ENCODE results near the gene GFM1. TPM values are rescaled to one million over a fixed set of nuclear protein-coding genes. Genes with fewer than 3 reads are reported as not detected.

Gene GFM1
- polyA plus RNA-seq, 12 donors, result 29.0 to 47.7 (median 40.9) TPM; not detected in 1

- no peak for DNase-seq
Observed at GRCh38 chr3:158723991-158724390, 79.7 kb downstream of the GFM1 start.

DNA sequence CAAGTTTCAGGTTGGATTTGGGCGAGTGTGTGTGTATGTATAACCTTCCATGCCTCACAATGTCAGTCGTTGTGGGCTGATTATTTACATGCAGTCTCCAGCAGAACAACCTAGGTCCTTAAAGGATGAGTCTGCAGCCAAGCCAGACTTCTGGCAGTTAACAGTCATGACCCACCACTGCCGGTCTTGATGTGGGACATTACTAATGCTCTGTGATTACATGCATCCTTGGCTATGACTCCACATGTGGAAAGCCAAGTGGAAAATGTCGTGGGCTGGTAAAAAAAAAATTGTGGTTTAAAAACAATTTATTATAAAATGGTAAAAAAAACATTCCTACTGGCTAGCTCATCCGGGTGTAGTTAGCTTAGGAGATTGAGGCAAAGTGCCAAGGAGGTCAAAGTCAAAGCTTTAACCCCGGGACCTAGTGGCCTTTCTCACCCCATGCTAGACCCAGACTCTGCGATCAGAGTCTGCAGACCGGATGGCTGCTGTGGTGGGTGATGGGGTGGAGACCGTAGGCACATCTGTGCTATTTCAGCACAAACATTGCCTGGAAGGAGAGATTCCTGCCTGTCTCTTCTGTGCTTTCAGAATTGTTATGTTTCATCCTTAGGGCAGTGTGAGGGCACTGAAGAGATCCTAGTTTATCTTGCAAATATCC is 81.2 kb downstream of the GFM1 start:
- DNase-seq, result peak; percentile 66

DNA sequence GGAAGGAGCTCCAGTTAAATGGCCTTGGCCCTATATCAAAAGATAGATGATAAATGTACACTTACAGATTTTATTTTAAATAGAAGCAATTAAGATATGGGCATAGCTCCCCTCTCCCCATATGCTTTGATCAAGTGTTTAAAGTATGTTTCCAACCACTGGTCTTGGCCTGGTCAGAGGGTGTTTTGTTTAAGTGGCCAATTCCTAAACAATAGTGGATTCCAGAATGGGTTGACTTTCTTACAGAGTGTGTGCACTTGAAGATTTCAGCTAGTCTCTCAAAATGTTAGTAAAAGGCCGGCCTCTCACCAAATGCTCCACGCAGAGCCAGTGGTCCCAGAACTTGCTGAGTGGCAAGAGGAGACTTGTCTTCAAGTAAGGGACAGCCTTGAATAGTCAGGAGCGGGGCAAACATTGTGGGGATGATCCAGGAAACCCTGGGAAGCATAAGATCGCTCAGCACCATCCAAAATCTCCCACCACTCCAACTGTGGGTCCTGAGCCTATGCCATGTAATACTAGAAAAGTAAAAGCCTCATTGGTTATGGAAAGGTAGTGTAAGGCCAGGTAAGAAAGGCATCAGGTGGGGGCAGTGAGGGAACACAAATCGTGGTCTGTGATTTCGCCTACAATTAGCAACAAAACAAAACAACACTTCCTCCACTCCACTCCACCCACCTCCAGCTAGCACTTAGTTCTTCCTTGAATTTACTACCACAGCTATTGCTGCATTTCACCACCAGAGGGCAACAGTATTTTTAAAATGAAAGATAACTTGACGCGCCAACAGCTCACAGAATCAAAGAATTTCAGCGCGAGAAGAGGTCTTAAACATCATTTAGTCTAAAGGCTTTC is 83.1 kb downstream of the GFM1 start:
- peak; percentile 81 for DNase-seq

GRCh38 chr3:158728061-158728377 is 83.7 kb downstream of the GFM1 start:
- no peak for DNase-seq

DNA sequence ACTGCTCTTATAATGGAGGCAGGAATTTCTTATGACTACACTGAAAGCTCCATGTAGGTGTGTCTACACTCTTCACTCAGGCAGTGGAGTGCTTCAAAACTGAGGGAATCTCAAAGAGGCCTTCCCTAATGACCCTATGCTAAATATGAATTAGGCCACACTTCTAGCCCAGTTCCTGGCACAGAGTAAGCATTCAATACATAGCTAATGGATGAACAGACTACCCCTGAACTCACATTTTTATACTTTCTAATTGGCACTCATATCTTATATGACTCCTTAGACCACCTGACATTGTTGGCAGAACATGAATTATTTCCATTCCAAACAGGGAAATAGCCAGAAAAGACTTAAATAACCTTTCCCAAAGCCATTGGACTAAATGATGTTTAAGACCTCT is 84.5 kb downstream of the GFM1 start:
- no peak for DNase-seq

- DNase-seq, result no peak
Observed at GRCh38 chr3:158731486-158731885, 87.2 kb downstream of the GFM1 start.

- peak; percentile 49 for DNase-seq
Observed at GRCh38 chr3:158731938-158732855, 87.9 kb downstream of the GFM1 start, which contains the start of gene RARRES1. RARRES1 (minus strand) TSS chr3:158732457; CDS start chr3:158732415, 42 bp downstream.

DNA sequence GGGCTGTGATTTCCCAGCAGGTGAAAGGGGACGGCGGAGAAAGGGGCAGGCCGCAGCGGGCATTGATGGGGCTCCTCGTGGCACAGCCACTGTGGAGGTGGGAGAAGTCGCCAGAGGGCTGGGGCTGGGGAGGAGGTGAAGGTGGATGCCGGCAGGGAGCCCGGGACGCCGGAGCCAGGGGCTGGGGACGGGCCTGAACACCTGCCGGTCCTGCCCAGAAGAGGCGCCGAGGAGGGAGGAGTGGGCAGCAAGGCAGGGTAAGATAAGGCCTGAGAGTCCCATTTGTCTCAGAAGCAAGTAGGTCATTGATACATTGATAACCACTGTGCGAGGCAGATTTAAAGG is 88.5 kb downstream of the GFM1 start:
- no peak for DNase-seq

DNA sequence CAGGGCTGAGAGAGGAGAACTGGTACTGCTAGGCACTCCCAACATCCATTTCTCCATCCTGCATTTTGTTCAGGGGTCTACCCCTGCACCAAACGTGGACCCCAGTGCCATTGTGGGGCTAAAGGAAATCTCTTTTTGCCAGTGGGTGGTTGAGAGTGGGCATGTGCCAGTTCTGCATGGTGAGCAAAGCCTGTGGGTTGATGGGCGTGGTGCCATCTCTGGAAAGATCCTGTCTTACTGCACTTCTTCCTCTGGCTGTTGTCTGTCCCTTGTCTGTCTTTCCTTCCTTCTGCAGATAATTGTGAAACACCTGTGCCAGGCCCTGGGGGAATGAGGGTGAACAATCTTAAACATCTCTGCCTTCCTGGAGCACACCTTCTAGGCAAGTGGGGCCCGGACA is 89.3 kb downstream of the GFM1 start:
- DNase-seq, result no peak

GRCh38 chr3:158735296-158736033 is 91.1 kb downstream of the GFM1 start:
- DNase-seq, result no peak

DNA sequence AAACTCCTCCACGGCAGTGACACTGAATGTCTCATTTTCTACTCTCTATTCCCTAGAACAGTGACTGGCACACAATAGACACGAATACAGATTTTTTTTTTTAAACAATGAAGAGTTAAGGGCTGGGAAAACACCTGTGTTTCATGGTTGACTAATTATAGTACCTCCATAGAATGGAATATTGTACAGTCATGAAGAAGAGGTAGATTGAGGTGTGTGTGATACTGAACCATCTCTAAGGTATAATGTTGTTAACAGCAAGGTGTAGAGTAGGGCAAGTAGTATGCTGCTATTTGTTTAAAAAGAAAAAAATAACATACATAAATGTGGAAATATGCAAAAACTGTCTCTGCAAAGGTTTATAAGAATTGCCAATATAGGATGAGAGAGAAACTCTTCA is 93.1 kb downstream of the GFM1 start:
- no peak for DNase-seq

GRCh38 chr3:158737976-158738615 is 93.8 kb downstream of the GFM1 start:
- no peak for DNase-seq

- no peak for DNase-seq
Observed at GRCh38 chr3:158738653-158739052, 94.3 kb downstream of the GFM1 start.

DNA sequence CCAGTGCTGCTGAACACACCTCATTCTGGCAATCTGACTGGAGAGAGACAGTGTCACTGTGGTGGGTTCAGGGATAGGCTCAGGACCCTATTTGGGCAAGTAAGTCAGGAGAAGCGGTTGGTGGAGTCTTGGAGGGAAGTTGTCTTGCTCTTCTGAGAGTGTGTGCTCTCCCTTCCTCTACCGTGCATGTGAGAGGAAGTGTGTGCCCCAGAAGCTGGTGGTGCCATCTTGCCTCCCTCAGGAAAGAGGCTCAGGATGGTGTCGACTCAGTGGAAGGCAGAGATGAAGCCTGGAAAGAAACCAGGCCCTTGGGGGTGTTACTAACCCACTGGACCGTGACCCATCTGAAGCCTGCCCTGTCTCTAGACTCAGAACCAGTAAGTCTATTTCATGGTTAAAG is 94.8 kb downstream of the GFM1 start:
- no peak for DNase-seq

- no peak for DNase-seq
Observed at GRCh38 chr3:158739661-158740060, 95.3 kb downstream of the GFM1 start.

Other genes starting within 250 kb of the GFM1 start
- gene MLF1, start 73.3 kb upstream of the GFM1 start, polyA plus RNA-seq (ENCODE audit: insufficient read length in 12 of 12), result 100 to 1,000 TPM in 2 of 12 donors, 10 to 100 TPM in 9, not detected in 1; 31.8 to 126 (median 65.9) TPM
- 10 to 100 TPM in 11 of 12 donors, not detected in 1; 17.6 to 29.4 (median 23.6) TPM for gene LXN, start 28.1 kb downstream of the GFM1 start, polyA plus RNA-seq (ENCODE audit: insufficient read length in 12 of 12)
- 10 to 100 TPM in 1 of 12 donors, 1 to 10 TPM in 9, under 1 TPM in 1, not detected in 1; 0.89 to 36.8 (median 3.7) TPM for gene RARRES1, start 87.9 kb downstream of the GFM1 start, polyA plus RNA-seq (ENCODE audit: insufficient read length in 12 of 12)
- gene MFSD1, start 157.5 kb downstream of the GFM1 start, polyA plus RNA-seq (ENCODE audit: insufficient read length in 12 of 12), result 10 to 100 TPM in 11 of 12 donors, not detected in 1; 21.9 to 43.7 (median 29.8) TPM

All from muscle of arm (tissue), 12 donors.